22Rv1 (cell line): ENCODE data around the gene BCAT1.

ENCODE experiments used
- H3K27ac ChIP-seq: fragments of 450-650 bp; 2 replicates; pipeline ENCODE4 v1.5.1; 2017
- ZFX ChIP-seq: fragments of 450-650 bp; IDR thresholded peaks from 2 replicates; pipeline ENCODE4 v1.6.1; 2017; ENCODE audit warnings: antibody characterized with exemption, borderline replicate concordance
- TF ChIP-seq, protein P1 (sequence below): fragments of 450-650 bp; IDR thresholded peaks from 2 replicates; pipeline ENCODE4 v1.5.1; 2017; ENCODE audit warnings: mild to moderate bottlenecking

Gene BCAT1

DNA sequence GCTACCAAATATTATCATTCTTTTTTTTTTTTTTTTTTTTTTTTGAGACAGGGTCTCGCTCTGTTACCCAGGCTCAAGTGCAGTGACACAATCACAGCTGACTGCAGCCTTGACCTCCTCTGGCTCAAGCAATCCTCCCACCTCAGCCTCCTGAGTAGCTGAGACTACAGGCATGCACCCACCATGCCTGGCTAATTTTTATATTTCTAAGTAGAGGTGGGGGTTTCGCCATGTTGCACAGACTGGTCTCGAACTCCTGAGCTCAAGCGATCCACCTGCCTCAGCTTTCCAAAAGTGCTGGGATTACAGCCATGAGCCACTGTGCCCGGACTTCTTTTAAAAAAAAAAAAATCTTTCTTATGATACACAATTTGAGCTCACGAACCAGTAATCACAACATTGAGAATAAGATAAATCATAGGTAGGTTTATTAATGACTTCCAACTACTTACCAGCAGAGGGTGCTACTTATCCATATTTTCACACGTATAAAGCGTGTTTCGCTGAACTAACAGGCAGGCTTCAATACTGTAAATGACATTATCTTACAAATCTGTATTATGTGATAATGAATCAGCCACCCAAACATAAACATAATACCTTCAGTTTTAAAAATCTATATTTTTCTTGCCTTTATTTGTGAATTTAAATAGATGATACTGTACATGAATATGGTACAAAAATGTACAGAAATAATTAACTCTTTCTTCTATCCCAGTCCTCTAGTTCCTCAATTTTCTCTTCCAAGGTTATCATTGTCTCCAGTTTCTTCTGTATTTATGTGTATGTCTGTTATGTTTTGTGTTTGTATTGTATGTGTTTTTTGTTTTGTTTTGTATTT, 42.5 kb upstream of the BCAT1 start:
- TF ChIP-seq ZFX: no peak
- TF ChIP-seq, protein P1, sequence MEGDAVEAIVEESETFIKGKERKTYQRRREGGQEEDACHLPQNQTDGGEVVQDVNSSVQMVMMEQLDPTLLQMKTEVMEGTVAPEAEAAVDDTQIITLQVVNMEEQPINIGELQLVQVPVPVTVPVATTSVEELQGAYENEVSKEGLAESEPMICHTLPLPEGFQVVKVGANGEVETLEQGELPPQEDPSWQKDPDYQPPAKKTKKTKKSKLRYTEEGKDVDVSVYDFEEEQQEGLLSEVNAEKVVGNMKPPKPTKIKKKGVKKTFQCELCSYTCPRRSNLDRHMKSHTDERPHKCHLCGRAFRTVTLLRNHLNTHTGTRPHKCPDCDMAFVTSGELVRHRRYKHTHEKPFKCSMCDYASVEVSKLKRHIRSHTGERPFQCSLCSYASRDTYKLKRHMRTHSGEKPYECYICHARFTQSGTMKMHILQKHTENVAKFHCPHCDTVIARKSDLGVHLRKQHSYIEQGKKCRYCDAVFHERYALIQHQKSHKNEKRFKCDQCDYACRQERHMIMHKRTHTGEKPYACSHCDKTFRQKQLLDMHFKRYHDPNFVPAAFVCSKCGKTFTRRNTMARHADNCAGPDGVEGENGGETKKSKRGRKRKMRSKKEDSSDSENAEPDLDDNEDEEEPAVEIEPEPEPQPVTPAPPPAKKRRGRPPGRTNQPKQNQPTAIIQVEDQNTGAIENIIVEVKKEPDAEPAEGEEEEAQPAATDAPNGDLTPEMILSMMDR: peak; percentile 82
- no peak overlapping the region for H3K27ac ChIP-seq

DNA sequence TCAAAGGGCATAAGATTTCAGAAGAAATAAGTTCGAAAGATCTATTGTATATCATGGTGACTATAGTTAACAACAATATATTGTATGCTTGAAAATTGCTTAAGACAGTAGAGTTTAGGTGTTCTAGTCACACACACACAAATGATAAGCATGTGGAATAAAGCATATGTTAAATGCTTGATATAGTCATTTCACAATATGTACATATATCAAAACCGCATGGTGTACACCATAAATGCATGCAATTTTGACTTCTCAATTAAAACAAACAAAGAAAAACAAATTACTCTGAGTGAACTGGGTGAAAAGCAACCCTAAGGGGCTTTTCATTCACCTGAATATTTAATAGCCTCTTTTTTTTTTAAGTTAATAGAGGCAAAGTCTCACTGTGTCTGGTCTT, 40.3 kb upstream of the BCAT1 start:
- TF ChIP-seq, protein P1: no peak
- TF ChIP-seq ZFX: no peak
- H3K27ac ChIP-seq: no peak overlapping the region

DNA sequence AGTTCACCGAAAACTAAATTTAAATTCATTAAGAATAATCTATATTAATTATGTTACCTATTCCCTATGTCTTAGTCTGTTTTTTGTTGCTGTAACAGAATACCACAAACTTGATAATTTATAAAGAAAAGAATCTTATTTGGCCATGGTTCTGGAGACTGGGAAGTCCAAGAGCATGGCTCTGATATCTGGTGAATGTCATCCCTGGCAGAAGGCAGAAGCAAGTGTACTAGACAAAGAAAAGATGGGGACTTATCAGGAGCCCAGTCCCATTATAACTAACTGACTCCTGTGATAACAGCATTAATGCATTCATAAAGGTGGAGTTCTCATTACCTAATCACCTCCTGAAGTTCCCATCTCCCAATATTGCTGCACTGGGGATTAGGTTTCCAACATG, 33.3 kb upstream of the BCAT1 start:
- no peak overlapping the region for H3K27ac ChIP-seq
- no peak for TF ChIP-seq ZFX
- TF ChIP-seq, protein P1: no peak

DNA sequence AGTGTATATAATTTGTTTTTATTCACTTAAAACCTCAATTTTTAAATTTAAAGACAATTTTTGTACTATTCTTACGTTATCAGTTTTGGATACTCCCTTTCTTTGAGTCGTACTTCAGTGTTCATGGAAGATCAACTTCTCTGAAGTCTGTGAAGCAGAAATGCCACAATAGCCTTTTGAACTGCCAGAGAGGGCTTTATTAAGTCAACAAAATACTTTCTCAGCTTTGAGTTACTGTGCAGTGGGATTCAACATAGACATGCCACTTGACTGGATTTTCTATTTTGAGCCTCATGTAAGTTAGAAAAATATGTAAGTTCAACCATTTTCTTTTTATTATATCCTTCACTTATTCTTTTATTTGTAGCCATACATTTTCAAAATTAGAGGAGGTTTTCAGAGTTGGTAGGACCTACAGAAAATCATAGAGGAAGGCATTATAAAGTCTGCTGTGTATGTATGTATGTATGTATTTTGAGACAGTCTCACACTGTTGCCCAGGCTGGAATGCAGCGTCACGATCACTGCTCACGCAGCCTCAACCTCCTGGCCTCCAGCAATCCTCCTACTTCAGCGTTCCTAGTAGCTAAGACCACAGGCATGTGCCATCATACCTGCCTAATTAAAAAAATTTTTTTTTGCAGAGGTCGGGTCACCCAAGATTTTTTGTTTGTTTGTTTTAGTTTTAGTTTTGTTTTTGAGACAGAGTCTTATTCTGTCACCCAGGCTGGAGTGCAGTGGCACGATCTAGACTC, 31.3 kb upstream of the BCAT1 start:
- H3K27ac ChIP-seq: no peak overlapping the region
- no peak for TF ChIP-seq ZFX
- TF ChIP-seq, protein P1: no peak

DNA sequence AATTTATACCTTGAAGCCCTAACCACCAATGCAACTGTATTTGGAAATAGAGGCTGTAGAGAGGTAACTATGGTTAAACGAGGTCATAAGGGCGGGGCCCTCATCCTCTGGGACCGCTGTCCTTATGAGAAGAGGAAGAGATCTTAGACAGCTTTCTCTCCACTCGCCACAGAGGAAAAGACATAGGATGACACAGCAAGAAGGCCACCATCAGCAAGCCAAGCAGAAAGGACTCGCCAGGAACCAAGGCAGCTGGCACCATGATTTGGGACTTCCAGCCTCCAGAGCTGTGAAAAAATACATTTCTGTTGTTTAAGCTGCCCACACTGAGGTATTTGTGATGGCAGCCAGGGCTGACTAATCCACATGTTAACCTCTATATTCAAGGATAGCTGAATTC, 30.4 kb upstream of the BCAT1 start:
- TF ChIP-seq ZFX: no peak
- TF ChIP-seq, protein P1: no peak
- no peak overlapping the region for H3K27ac ChIP-seq

DNA sequence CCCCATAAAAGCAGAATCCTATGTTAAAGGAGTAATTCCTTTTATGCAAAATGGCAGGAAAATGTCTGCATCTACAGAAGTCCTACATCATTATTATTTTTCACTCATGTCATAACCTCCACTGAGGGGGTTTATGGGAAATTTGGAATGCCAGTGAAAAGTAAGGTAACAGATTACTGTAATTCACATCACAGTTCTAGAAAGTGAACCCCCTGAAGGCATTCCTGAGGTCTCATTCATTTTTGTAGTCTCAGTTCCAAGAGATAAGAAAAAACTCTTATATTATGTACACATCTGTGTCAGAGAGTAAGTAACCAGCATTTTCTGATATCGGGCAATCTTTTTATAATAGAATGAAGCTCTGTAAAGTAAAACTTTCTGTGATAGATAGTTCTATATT, 28.8 kb upstream of the BCAT1 start:
- no peak overlapping the region for H3K27ac ChIP-seq

More for the DNA sequence above, 28.8 kb upstream of the BCAT1 start:
- TF ChIP-seq, protein P1: no peak
- no peak for TF ChIP-seq ZFX
